ENCODE results near the gene FBXL17. TPM values are rescaled to one million over a fixed set of nuclear protein-coding genes. Genes with fewer than 3 reads are reported as not detected.

Gene FBXL17
- total and polyA plus RNA-seq, 4 donors, result 2.1 to 14.1 (median 6.3) TPM

DNA sequence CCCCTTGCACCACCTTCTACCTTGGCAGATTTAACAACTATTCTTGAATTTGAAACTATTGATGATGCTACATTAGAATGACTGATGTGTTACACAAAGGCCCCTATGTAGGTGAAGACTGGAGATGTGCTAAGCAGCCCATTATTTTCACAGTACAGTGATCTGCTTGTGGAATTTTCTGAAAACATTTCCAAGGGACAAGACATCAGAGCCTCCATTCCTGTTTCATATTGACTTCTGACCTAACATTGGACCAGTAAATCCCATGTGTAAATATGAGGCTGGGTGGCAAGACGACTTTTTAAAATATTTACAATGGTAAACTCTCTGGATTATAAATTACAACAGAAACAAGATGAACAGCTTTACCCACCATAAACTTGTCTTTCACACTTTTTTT, 445.4 kb downstream of the FBXL17 start:
- Histone ChIP-seq H3K4me1 (ENCODE audit: control insufficient read depth in 4 of 4, insufficient read depth in 4 of 4, low read length in 3 of 4) (no peaks in the 10 kb centered on the region), H3K27ac (ENCODE audit: low read depth in 1 of 2, low read length in 2 of 2) (no peak overlapping the region), H3K4me3 (ENCODE audit: low read depth in 1 of 3, low read length in 3 of 3) (no peak overlapping the region), H3K27me3 (ENCODE audit: control insufficient read depth in 4 of 4, insufficient read depth in 4 of 4, low read length in 3 of 4) (no peaks in the 10 kb centered on the region), H3K9ac (ENCODE audit: low read depth in 1 of 2, low read length in 2 of 2) (no peak overlapping the region), H3K36me3 (ENCODE audit: control insufficient read depth in 4 of 4, insufficient read depth in 3 of 4, low read depth in 1 of 4, low read length in 3 of 4) (no peaks in the 10 kb centered on the region), H3K9me3 (ENCODE audit: control insufficient read depth in 4 of 4, low read length in 3 of 4) (no peaks in the 10 kb centered on the region)
- no peak for DNase-seq (ENCODE audit: low spot score)
- TF ChIP-seq CTCF (IDR thresholded peaks at IDR 0.05; ENCODE audit: low read depth, low read length, missing input control) (no peak), EGR1 (IDR thresholded peaks at IDR 0.05; ENCODE audit: low read depth in 2 of 2) (no peak), FOXA1 (IDR thresholded peaks at IDR 0.05) (no peak), ZBTB33 (IDR thresholded peaks at IDR 0.05) (no peak), HNF4A (conservative IDR thresholded peaks at IDR 0.05) (no peak), RXRA (IDR thresholded peaks at IDR 0.05) (no peak), MAX (IDR thresholded peaks at IDR 0.05) (no peak), TAF1 (conservative IDR thresholded peaks at IDR 0.05) (no peak), ATF3 (IDR thresholded peaks at IDR 0.05) (no peak), NR2F2 (IDR thresholded peaks at IDR 0.05) (no peak), REST (IDR thresholded peaks at IDR 0.05) (no peak)
- 43% methylated on average over 1 of the region's 1 CpG for WGBS

DNA sequence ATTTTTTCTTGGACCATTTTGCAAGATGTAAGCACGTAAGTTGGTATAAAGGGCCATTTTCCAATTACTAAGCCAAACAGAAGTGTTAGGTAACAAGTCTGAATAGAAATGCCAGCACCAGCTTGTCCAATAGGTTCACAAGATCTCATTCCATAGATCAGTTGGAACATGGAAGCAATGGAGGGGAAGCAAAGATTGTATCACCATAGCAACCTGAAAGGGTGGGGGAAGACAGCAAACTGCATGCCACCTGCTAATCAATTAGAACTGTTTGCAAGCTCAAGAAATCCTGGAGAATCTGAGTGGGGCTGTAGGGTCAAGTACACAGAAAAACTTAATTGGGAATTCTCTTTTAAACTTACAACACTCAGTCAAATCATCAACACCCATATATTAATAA, 446.3 kb downstream of the FBXL17 start:
- 71% methylated on average over 1 of the region's 1 CpG for WGBS
- Histone ChIP-seq H3K9me3 (ENCODE audit: control insufficient read depth in 4 of 4, low read length in 3 of 4) (no peaks in the 10 kb centered on the region), H3K4me1 (ENCODE audit: control insufficient read depth in 4 of 4, insufficient read depth in 4 of 4, low read length in 3 of 4) (no peaks in the 10 kb centered on the region), H3K27ac (ENCODE audit: low read depth in 1 of 2, low read length in 2 of 2) (no peak overlapping the region), H3K4me3 (ENCODE audit: low read depth in 1 of 3, low read length in 3 of 3) (no peak overlapping the region), H3K36me3 (ENCODE audit: control insufficient read depth in 4 of 4, insufficient read depth in 3 of 4, low read depth in 1 of 4, low read length in 3 of 4) (no peaks in the 10 kb centered on the region), H3K27me3 (ENCODE audit: control insufficient read depth in 4 of 4, insufficient read depth in 4 of 4, low read length in 3 of 4) (no peaks in the 10 kb centered on the region), H3K9ac (ENCODE audit: low read depth in 1 of 2, low read length in 2 of 2) (no peak overlapping the region)
- no peak for DNase-seq (ENCODE audit: low spot score)
- TF ChIP-seq RAD21 (IDR thresholded peaks at IDR 0.05) (no peak), REST (IDR thresholded peaks at IDR 0.05) (no peak), JUND (IDR thresholded peaks at IDR 0.05) (no peak), SP1 (IDR thresholded peaks at IDR 0.05) (no peak), ATF3 (IDR thresholded peaks at IDR 0.05) (no peak), TAF1 (conservative IDR thresholded peaks at IDR 0.05) (no peak), ZBTB33 (IDR thresholded peaks at IDR 0.05) (no peak), HNF4A (conservative IDR thresholded peaks at IDR 0.05) (no peak), HNF4G (IDR thresholded peaks at IDR 0.05) (no peak), YY1 (IDR thresholded peaks at IDR 0.05) (no peak)

All from liver (tissue), 9 donors.